CD4-positive, alpha-beta T cell (primary cell): Measurements from ENCODE around the gene ROBO2. TPM values are rescaled to one million over a fixed set of nuclear protein-coding genes. Genes with fewer than 3 reads are reported as not detected.

ENCODE experiments used
- ATAC-seq: fragments of 200-7000 bp; cut with Tn5 transposase; one replicate; pipeline ENCODE4 v1.10.0; 2022; ENCODE audit warnings: mild to moderate bottlenecking; ENCODE audit not compliant: poor library complexity
- CTCF ChIA-PET: fragments of 350-600 bp; sonication (Branson Sonifier 250); formaldehyde crosslinking; loops from one replicate; lab custom pipeline; 2021; ENCODE audit warnings: antibody characterized with exemption, inconsistent platforms; lab: Charles Lee
- POLR2A ChIA-PET: fragments of 350-600 bp; sonication (Branson Sonifier 250); formaldehyde crosslinking; loops from one replicate; lab custom pipeline; 2021; ENCODE audit warnings: antibody characterized with exemption, inconsistent platforms; lab: Charles Lee
- DNase-seq, 14 experiments: peaks; one replicate each; pipeline ENCODE4 v3.0.0-alpha.2; 2013 to 2020; ENCODE audit warnings: mixed read lengths in 2 of 14
- H3K27ac ChIP-seq, 2 donors: one replicate each; pipeline versions ENCODE4 v1.5.1 to v1.7.0; 2013; ENCODE audit warnings: low read length in 2 of 2, low read depth in 1 of 2, mild to moderate bottlenecking in 1 of 2
- H3K27me3 ChIP-seq, 2 experiments: 1 replicate in 1 of 2; 2 replicates in 1 of 2; pipeline versions ENCODE4 v1.6.1 to v1.7.0; 2013; ENCODE audit warnings: low read length in 2 of 2, control low read depth in 1 of 2, mild to moderate bottlenecking in 1 of 2, moderate library complexity in 1 of 2; ENCODE audit not compliant: insufficient read depth in 2 of 2, control insufficient read depth in 1 of 2
- H3K36me3 ChIP-seq: one replicate; pipeline ENCODE4 v1.6.1; 2013; ENCODE audit warnings: low read length, control low read depth; ENCODE audit not compliant: insufficient read depth
- H3K4me1 ChIP-seq: one replicate; pipeline ENCODE4 v1.6.1; 2013; ENCODE audit warnings: low read length, control low read depth; ENCODE audit not compliant: insufficient read depth
- H3K4me3 ChIP-seq: one replicate; pipeline ENCODE4 v1.5.1; 2013; ENCODE audit warnings: mild to moderate bottlenecking, low read length, moderate library complexity
- H3K9me3 ChIP-seq, 2 experiments: 1 replicate in 1 of 2; 2 replicates in 1 of 2; pipeline versions ENCODE4 v1.6.1 to v1.7.0; 2013; ENCODE audit warnings: low read length in 2 of 2, mild to moderate bottlenecking in 2 of 2, control low read depth in 1 of 2, moderate library complexity in 1 of 2; ENCODE audit not compliant: control insufficient read depth in 1 of 2, insufficient read depth in 1 of 2
- H3K27ac Mint-ChIP-seq: one replicate; pipeline ENCODE4 v1.8.0; 2020; ENCODE audit warnings: mixed read lengths
- H3K27me3 Mint-ChIP-seq: one replicate; pipeline ENCODE4 v1.8.0; 2021; ENCODE audit warnings: mixed read lengths
- H3K36me3 Mint-ChIP-seq: one replicate; pipeline ENCODE4 v1.8.0; 2021; ENCODE audit warnings: low read depth, mixed read lengths
- H3K4me1 Mint-ChIP-seq: one replicate; pipeline ENCODE4 v1.8.0; 2021; ENCODE audit warnings: low read depth, mixed read lengths
- H3K4me3 Mint-ChIP-seq: one replicate; pipeline ENCODE4 v1.8.0; 2020; ENCODE audit warnings: mild to moderate bottlenecking, mixed read lengths
- H3K9me3 Mint-ChIP-seq: one replicate; pipeline ENCODE4 v1.8.0; 2020; ENCODE audit warnings: mixed read lengths
- intact Hi-C, 2 experiments: fragments of 100-400 bp; cut with DNase I in 1 of 2; cut with micrococcal nuclease in 1 of 2; formaldehyde crosslinking; loops; one replicate each; pipeline versions ENCODE4 v1.15.1 to v1.9.0; 2023 to 2025; cut with DNase I, micrococcal nuclease
- total RNA-seq, 174 experiments: library from RNA in 2 of 174; stranded (reverse) in 2 of 174; gene quantifications; one replicate each; pipeline ENCODE4 v1.2.3 and lab custom pipeline; 2021 to 2026
- TF ChIP-seq, protein P1 (sequence below): fragments of 200-600 bp; IDR thresholded peaks from one replicate; pipeline ENCODE4 v1.8.0; 2022; ENCODE audit warnings: antibody characterized with exemption, mild to moderate bottlenecking

ROBO2 gene
- total RNA-seq, 2 experiments from 2014 or later: not detected

DNA sequence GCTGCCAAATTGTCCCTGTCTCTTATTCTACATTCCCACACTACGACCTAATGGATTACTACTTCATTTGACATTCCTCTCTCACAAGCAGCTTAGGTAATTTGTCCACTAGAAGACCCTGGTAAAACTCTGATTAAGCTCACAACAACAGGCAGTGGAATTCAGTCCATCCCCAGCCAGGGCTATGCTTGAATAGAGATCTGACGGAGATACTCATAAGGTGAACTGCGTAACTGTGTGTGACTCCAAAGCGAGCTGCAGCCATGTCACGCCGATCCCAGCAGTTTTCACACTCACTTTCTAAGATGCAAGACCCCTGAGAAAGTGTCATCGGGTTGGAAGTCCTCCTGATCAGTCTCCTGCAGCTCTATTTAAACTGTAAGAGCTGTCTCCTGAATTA, 25.7 kb upstream of the ROBO2 start:
- Mint-ChIP-seq H3K4me1 (no peaks in the 10 kb centered on the region), H3K27ac (no peak overlapping the region), H3K4me3 (no peak overlapping the region), H3K9me3 (no peaks in the 10 kb centered on the region), H3K36me3 (no peaks in the 10 kb centered on the region), H3K27me3 (no peaks in the 10 kb centered on the region)
- Histone ChIP-seq H3K36me3 (no peaks in the 10 kb centered on the region), H3K27ac (no peak overlapping the region), H3K4me3 (no peak overlapping the region), H3K4me1 (no peaks in the 10 kb centered on the region), H3K9me3 (peaks cover 0 to 5% of the 10 kb centered on the region in 2 experiments), H3K27me3 (no peaks in the 10 kb centered on the region)
- ATAC-seq (no peak), DNase-seq (no peak)
- intact Hi-C loops: no loop called here
- ChIA-PET CTCF (no interaction called here), POLR2A (no interaction called here)
- TF ChIP-seq, protein P1, sequence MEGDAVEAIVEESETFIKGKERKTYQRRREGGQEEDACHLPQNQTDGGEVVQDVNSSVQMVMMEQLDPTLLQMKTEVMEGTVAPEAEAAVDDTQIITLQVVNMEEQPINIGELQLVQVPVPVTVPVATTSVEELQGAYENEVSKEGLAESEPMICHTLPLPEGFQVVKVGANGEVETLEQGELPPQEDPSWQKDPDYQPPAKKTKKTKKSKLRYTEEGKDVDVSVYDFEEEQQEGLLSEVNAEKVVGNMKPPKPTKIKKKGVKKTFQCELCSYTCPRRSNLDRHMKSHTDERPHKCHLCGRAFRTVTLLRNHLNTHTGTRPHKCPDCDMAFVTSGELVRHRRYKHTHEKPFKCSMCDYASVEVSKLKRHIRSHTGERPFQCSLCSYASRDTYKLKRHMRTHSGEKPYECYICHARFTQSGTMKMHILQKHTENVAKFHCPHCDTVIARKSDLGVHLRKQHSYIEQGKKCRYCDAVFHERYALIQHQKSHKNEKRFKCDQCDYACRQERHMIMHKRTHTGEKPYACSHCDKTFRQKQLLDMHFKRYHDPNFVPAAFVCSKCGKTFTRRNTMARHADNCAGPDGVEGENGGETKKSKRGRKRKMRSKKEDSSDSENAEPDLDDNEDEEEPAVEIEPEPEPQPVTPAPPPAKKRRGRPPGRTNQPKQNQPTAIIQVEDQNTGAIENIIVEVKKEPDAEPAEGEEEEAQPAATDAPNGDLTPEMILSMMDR: no peak

DNA sequence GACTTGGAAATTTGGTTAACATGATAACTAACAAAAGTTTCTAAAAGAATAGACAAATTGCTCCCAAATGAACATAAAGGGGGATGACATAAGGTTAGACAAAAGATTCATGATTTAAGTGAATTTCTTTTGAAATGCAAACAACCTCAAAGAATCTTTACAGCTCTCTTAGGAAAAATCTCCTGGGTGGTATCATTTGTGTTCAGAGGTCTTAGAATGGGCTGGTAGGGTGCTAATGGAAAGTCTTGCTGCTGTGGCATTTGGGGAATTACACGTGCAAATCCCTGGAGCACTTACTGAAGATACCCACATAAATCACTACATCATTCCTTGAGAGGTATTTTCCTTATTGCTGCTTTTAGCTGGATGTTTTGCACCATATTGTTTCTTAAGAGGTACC, 14.4 kb upstream of the ROBO2 start:
- H3K27ac Mint-ChIP-seq: no peak overlapping the region
- no peaks in the 10 kb centered on the region for H3K4me1 Mint-ChIP-seq
- H3K9me3 ChIP-seq: peaks cover 0 to 12% of the 10 kb centered on the region in 2 experiments
- H3K36me3 Mint-ChIP-seq: no peaks in the 10 kb centered on the region
- intact Hi-C loops: no loop called here
- H3K27ac ChIP-seq: no peak overlapping the region
- TF ChIP-seq, protein P1: no peak
- no peak overlapping the region for H3K4me3 ChIP-seq
- H3K4me1 ChIP-seq: no peaks in the 10 kb centered on the region
- CTCF ChIA-PET: no interaction called here
- DNase-seq: no peak
- H3K9me3 Mint-ChIP-seq: peaks cover 8% of the 10 kb centered on the region
- ATAC-seq: no peak
- H3K36me3 ChIP-seq: no peaks in the 10 kb centered on the region
- POLR2A ChIA-PET: no interaction called here
- H3K4me3 Mint-ChIP-seq: no peak overlapping the region
- H3K27me3 Mint-ChIP-seq: no peaks in the 10 kb centered on the region
- H3K27me3 ChIP-seq: no peaks in the 10 kb centered on the region

DNA sequence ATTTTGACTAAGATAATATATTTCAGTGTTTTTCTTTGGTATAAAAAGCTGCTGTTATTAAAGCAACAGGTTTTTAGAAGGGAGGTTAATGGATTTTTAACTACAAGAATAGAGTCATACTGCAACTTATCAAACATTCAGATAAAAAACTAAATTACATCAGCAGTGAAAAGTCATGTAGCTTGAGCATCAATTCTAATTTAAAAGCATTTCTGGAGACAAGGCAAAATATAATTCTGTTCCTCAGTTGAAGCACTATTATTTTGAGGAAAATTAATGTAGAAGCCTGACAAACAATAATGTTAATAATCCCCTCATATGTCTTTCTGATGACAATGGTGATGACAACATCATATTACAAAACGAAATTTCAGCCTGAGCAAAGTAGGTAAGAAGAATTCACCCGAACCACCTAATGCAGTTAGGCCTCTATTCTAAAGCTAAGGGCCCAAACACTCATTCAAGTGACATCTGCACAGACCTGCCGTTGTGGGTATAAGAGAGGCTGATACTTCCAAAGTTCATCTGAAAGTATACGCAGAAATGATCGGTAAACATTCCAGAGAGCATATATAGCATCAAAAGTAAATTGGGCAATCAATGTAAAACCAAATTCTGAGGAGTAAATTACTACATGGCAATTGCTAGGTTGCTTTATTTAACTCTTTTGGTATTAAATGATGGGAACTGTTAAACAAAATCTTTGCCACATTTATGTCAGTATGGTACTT, 12.8 kb upstream of the ROBO2 start:
- POLR2A ChIA-PET: no interaction called here
- Histone ChIP-seq H3K4me3 (no peak overlapping the region), H3K9me3 (peaks cover 0 to 9% of the 10 kb centered on the region in 2 experiments), H3K4me1 (no peaks in the 10 kb centered on the region), H3K27ac (no peak overlapping the region), H3K27me3 (no peaks in the 10 kb centered on the region), H3K36me3 (no peaks in the 10 kb centered on the region)
- H3K27ac Mint-ChIP-seq: no peak overlapping the region
- no peaks in the 10 kb centered on the region for H3K36me3 Mint-ChIP-seq
- TF ChIP-seq, protein P1: no peak
- H3K27me3 Mint-ChIP-seq: no peaks in the 10 kb centered on the region
- intact Hi-C loops: loop anchor here in 1 of 2 experiments (1.0 kb wide), 1 partner anchor 11 kb away; no protein-coding TSS in a partner anchor
- no peaks in the 10 kb centered on the region for H3K4me1 Mint-ChIP-seq
- no peak overlapping the region for H3K4me3 Mint-ChIP-seq
- DNase-seq: no peak
- H3K9me3 Mint-ChIP-seq: peaks cover 10% of the 10 kb centered on the region
- ATAC-seq: no peak
- CTCF ChIA-PET: no interaction called here
